NCI-H526 treated with DMSO at 0.1 percent for 48 hours (cell line): ENCODE results near the gene HSD11B2.
A peak's percentile ranks its signal among the peaks of the same experiment; 100 is the strongest.

Experiments
- DNase-seq: peaks from one replicate; lab custom pipeline; 2025; lab: John Stamatoyannopoulos, UW

HSD11B2 gene

DNA sequence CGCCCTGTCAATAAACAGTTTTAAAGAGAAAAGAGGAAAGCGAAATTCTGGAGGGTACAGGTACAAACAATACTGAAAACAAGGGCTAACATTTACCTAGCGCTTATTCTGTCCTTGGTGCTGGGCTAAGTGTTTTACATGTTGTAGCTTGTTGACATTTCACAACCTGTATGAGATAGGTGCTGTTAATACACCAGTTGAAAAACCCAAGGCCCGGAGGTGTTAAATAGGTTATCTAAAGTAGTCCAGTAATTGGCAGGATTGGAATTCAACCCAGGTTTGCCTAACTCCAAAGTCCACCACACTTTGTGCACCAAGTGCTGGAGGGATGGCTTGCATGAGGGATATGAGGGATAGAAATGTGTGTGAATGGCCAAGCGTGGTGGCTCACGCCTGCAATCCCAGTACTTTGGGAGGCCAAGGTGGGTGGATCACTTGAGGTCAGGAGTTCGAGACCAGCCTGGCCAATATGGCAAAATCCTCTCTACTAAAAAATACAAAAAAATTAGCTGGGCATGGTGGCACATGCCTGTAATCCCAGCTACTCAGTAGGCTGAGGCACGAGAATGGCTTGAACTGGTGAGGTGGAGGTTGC is 47.1 kb downstream of the HSD11B2 start:
- DNase-seq: no peak

GRCh38 chr16:67480833-67481560 is 50.1 kb downstream of the HSD11B2 start, which contains the start of gene ATP6V0D1:
Gene ATP6V0D1, minus strand, starts transcription at chr16:67481157. Its CDS starts 71 bp downstream, at chr16:67481086.
- DNase-seq: peak; percentile 80

GRCh38 chr16:67481561-67482232 is 50.8 kb downstream of the HSD11B2 start:
- no peak for DNase-seq

DNA sequence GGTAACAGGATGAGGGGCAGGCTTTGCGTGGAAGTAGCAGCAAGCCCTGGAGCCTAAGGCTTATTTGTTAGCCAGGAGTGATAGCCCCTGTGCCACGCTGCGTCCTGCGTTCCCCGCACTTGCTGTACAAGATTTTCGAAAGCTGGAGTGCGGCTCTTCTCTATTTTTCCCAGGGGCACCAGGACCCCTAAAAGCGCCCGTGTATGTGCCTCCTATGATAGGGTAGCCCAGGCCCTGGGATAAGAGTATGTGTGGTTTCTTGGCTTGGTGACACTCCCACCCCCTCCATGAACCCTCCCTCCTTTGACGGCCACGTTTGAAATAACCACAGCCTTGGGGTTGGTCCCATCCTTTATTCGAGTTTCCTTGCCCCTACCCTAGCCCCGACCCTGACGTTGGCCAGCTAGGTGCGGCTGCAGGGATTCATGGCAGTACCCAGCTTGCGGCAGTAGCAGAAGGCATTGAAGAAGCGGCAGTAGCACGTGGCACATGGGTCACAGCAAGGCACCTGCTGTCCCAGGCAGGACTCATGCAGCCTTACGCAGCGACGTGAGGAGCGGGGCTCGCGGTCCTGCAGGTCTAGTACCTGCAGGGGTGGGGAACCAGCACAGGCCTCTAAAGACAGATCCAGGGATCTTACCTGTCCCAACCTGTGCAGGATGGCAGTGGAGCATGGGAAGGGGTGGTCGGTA is 51.5 kb downstream of the HSD11B2 start:
- DNase-seq: no peak

DNA sequence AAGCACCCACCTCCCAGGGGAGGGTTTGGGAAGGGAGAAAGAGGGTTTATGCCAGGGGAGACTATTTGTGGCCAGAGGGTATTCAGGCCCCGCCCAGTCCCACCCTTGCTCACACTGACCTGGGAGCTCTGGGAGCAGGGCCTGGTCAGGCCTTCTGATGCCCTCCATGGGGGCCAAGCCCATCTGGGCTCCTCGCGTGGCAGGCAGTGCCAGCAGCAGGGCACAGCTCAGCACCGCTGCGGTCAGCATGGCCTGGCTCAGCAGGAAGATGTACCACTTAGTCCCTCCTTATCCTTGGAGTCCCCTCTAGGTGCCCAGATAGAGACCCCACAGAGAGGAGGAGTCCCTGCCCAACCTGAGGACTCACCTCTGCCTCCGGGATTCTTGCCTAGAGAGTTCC is 52.2 kb downstream of the HSD11B2 start, which contains the start of gene AGRP:
Gene AGRP, minus strand, starts transcription at position 398 of the 400 bp plus-strand sequence. Its CDS starts 149 bp downstream, at position 249.
- DNase-seq: no peak

- DNase-seq: no peak
These were observed 53.0 kb downstream of the HSD11B2 start for GRCh38 chr16:67483731-67484525.

- DNase-seq: no peak
These were observed 55.9 kb downstream of the HSD11B2 start for GRCh38 chr16:67486805-67487204.
